PFSK-1 (cell line): ENCODE results near the gene ATL3.

Source experiments
- FOXP2 ChIP-seq: optimal IDR thresholded peaks from 2 replicates; pipeline ENCODE3; 2011; ENCODE audit warnings: borderline replicate concordance, control low read depth, inconsistent platforms; ENCODE audit not compliant: insufficient read depth; ENCODE audit errors: extremely low read length, extremely low read depth
- SIN3A ChIP-seq: IDR thresholded peaks from 2 replicates; pipeline ENCODE4 v1.6.1; 2012; ENCODE audit warnings: mild to moderate bottlenecking, low read length, moderate library complexity, borderline replicate concordance; ENCODE audit not compliant: insufficient read depth
- TAF1 ChIP-seq: IDR thresholded peaks from 2 replicates; pipeline ENCODE4 v1.6.1; 2012; ENCODE audit warnings: low read length, control low read depth, borderline replicate concordance; ENCODE audit not compliant: insufficient read depth
- TF ChIP-seq, protein P1 (sequence below), 2 experiments: IDR thresholded peaks; 2 replicates each; pipeline versions ENCODE4 v1.6.1 to v1.8.0; 2011 to 2012; ENCODE audit warnings: low read depth in 2 of 2, low read length in 2 of 2, control low read depth in 1 of 2, inconsistent platforms in 1 of 2, mild to moderate bottlenecking in 1 of 2, moderate library complexity in 1 of 2; ENCODE audit not compliant: insufficient read depth in 1 of 2

DNA sequence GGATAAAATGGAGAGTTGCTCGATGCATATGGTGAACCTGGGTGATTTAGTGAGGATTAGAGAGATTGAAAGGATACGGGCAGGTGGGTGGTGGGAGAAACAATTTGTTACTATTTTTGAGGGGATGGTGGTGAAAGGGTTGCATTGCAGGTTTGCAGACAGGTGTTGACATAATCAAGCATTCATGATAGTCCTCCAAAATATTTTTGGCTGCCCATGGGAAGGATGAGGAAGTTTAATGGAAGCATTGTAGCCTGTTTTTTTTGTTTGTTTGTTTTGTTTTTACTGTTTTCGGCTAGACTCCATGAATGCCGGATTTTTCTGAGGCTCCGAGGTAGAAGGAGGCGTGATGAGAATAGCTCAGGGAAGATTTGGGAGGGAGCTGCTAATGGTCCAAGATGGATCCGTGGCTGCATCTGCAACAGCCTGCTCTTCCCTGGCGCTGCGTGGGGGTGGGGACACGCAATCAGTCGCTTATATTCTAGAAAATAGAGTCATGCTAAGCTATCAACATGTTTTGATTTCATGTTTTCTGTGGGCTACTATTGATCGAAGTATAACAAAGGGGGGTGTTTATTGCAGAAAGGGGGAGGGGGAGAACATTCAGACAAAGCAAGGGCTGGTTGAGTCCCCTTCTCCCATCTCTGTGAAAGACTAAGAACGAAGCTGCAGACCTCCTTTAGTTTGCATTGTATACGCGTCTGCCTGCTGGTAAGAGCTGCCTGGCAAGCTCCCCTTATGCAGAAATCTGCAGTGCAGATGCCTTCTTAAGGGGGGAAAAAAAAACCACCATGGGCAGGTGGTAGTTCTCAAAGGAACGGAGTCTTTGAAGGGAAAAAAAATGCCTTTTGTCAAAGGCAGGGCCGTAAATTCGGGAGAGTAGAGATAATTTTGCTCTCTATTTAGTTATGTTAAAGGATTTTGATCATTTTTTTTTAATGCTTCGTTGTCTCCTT, 11.2 kb upstream of the ATL3 start:
- TF ChIP-seq, protein P1, sequence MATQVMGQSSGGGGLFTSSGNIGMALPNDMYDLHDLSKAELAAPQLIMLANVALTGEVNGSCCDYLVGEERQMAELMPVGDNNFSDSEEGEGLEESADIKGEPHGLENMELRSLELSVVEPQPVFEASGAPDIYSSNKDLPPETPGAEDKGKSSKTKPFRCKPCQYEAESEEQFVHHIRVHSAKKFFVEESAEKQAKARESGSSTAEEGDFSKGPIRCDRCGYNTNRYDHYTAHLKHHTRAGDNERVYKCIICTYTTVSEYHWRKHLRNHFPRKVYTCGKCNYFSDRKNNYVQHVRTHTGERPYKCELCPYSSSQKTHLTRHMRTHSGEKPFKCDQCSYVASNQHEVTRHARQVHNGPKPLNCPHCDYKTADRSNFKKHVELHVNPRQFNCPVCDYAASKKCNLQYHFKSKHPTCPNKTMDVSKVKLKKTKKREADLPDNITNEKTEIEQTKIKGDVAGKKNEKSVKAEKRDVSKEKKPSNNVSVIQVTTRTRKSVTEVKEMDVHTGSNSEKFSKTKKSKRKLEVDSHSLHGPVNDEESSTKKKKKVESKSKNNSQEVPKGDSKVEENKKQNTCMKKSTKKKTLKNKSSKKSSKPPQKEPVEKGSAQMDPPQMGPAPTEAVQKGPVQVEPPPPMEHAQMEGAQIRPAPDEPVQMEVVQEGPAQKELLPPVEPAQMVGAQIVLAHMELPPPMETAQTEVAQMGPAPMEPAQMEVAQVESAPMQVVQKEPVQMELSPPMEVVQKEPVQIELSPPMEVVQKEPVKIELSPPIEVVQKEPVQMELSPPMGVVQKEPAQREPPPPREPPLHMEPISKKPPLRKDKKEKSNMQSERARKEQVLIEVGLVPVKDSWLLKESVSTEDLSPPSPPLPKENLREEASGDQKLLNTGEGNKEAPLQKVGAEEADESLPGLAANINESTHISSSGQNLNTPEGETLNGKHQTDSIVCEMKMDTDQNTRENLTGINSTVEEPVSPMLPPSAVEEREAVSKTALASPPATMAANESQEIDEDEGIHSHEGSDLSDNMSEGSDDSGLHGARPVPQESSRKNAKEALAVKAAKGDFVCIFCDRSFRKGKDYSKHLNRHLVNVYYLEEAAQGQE (IDR thresholded peaks at IDR 0.05; ENCODE audit: insufficient read depth in 1 of 2, low read depth in 2 of 2, low read length in 2 of 2), result no peak
- TF ChIP-seq TAF1 (no peak), FOXP2 (no peak), SIN3A (no peak)
